Smooth muscle cell (in vitro differentiated cells): ENCODE data around the gene TFPT. TPM values are rescaled to one million over a fixed set of nuclear protein-coding genes. Genes with fewer than 3 reads are reported as not detected.

Experiments used
- DNase-seq: peaks from one replicate; lab custom pipeline; 2025; ENCODE audit not compliant: unreplicated experiment; lab: John Stamatoyannopoulos, UW
- H2AFZ ChIP-seq: fragments of 200-600 bp; sonication (generic); 2 replicates; pipeline ENCODE4 v1.6.0; 2016; ENCODE audit warnings: antibody characterized with exemption, low read depth, mild to moderate bottlenecking
- H3F3A ChIP-seq: fragments of 200-600 bp; sonication (generic); 2 replicates; pipeline ENCODE4 v1.6.0; 2017; ENCODE audit warnings: antibody characterized with exemption, low read depth
- H3K27ac ChIP-seq: fragments of 200-600 bp; sonication (generic); 2 replicates; pipeline ENCODE4 v1.5.1; 2016; ENCODE audit warnings: low read depth, mild to moderate bottlenecking
- H3K27me3 ChIP-seq: fragments of 200-600 bp; sonication (generic); 2 replicates; pipeline ENCODE4 v1.6.1; 2016; ENCODE audit warnings: low read depth, mild to moderate bottlenecking
- H3K36me3 ChIP-seq: fragments of 200-600 bp; sonication (generic); 2 replicates; pipeline ENCODE4 v1.5.1; 2016; ENCODE audit warnings: low read depth
- H3K4me1 ChIP-seq: fragments of 200-600 bp; sonication (generic); 2 replicates; pipeline ENCODE4 v1.5.1; 2016; ENCODE audit warnings: low read depth
- H3K4me2 ChIP-seq: fragments of 200-600 bp; sonication (generic); 2 replicates; pipeline ENCODE4 v1.6.0; 2016; ENCODE audit warnings: mild to moderate bottlenecking
- H3K4me3 ChIP-seq: fragments of 200-600 bp; sonication (generic); 2 replicates; pipeline ENCODE4 v1.5.1; 2016; ENCODE audit warnings: mild to moderate bottlenecking
- H3K79me2 ChIP-seq: fragments of 200-600 bp; sonication (generic); 2 replicates; pipeline ENCODE4 v1.6.0; 2016; ENCODE audit warnings: low read depth, mild to moderate bottlenecking
- H3K9ac ChIP-seq: fragments of 200-600 bp; sonication (generic); 2 replicates; pipeline ENCODE4 v1.6.0; 2016; ENCODE audit warnings: low read depth
- H3K9me3 ChIP-seq: fragments of 200-600 bp; sonication (generic); replicated peaks from 2 replicates; pipeline ENCODE4 v1.5.1; 2016; ENCODE audit warnings: low read depth
- H4K20me1 ChIP-seq: fragments of 200-600 bp; sonication (generic); 2 replicates; pipeline ENCODE4 v1.6.0; 2016; ENCODE audit warnings: low read depth
- WGBS: methylation state at CpG from one replicate; pipeline ENCODE4 v1.1.7; 2016; ENCODE audit warnings: low lambda C conversion rate; 5-methylcytosine and 5-hydroxymethylcytosine counted together
- polyA plus RNA-seq: library from polyadenylated mRNA; unstranded; fragments of >200 nt; fragmentation: Nextera tagmentation; extraction: Ambion mirVana; gene quantifications from 2 replicates; pipeline ENCODE4 v1.2.1, GENCODE V29; 2016
- total RNA-seq: library from RNA; depleted of rRNA; stranded (reverse); fragments of >200 nt; gene quantifications from 2 replicates; pipeline ENCODE4 v1.2.3, GENCODE V29; 2014
- TF ChIP-seq, protein P1 (sequence below): fragments of 200-600 bp; sonication (generic); IDR thresholded peaks from 2 replicates; pipeline ENCODE4 v1.5.1; 2017; ENCODE audit warnings: borderline replicate concordance, mild to moderate bottlenecking, antibody characterized with exemption; ENCODE audit not compliant: insufficient read depth, poor library complexity, severe bottlenecking

Gene TFPT
- total and polyA plus RNA-seq, 2 experiments from 2014 or later: 17.1 to 56.0 TPM

DNA sequence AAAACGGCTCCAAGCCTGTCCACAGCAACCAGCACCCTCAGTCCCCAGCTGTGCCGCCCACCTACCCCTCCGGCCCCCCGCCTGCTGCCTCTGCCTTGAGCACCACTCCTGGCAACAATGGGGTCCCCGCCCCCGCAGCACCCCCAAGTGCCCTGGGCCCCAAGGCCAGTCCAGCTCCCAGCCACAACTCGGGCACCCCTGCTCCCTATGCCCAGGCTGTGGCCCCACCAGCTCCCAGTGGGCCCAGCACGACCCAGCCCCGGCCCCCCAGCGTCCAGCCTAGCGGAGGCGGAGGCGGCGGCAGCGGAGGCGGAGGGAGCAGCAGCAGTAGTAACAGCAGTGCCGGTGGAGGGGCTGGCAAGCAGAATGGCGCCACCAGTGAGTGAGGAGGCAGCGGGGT, 32.7 kb upstream of the TFPT start:
- TF ChIP-seq, protein P1, sequence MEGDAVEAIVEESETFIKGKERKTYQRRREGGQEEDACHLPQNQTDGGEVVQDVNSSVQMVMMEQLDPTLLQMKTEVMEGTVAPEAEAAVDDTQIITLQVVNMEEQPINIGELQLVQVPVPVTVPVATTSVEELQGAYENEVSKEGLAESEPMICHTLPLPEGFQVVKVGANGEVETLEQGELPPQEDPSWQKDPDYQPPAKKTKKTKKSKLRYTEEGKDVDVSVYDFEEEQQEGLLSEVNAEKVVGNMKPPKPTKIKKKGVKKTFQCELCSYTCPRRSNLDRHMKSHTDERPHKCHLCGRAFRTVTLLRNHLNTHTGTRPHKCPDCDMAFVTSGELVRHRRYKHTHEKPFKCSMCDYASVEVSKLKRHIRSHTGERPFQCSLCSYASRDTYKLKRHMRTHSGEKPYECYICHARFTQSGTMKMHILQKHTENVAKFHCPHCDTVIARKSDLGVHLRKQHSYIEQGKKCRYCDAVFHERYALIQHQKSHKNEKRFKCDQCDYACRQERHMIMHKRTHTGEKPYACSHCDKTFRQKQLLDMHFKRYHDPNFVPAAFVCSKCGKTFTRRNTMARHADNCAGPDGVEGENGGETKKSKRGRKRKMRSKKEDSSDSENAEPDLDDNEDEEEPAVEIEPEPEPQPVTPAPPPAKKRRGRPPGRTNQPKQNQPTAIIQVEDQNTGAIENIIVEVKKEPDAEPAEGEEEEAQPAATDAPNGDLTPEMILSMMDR: no peak
- H3K4me1 ChIP-seq: no peaks in the 10 kb centered on the region
- no peak overlapping the region for H2AFZ ChIP-seq
- no peak overlapping the region for H3K4me3 ChIP-seq
- H3K9ac ChIP-seq: no peak overlapping the region
- H3K79me2 ChIP-seq: no peaks in the 10 kb centered on the region
- no peak overlapping the region for H3K4me2 ChIP-seq
- no peak for DNase-seq
- H3F3A ChIP-seq: no peaks in the 10 kb centered on the region
- 91% methylated on average over 6 of the region's 19 CpGs for WGBS
- H3K27ac ChIP-seq: no peak overlapping the region
- H3K36me3 ChIP-seq: no peaks in the 10 kb centered on the region
- H3K9me3 ChIP-seq: no peaks in the 10 kb centered on the region
- H4K20me1 ChIP-seq: peaks cover 13% of the 10 kb centered on the region
- no peaks in the 10 kb centered on the region for H3K27me3 ChIP-seq

DNA sequence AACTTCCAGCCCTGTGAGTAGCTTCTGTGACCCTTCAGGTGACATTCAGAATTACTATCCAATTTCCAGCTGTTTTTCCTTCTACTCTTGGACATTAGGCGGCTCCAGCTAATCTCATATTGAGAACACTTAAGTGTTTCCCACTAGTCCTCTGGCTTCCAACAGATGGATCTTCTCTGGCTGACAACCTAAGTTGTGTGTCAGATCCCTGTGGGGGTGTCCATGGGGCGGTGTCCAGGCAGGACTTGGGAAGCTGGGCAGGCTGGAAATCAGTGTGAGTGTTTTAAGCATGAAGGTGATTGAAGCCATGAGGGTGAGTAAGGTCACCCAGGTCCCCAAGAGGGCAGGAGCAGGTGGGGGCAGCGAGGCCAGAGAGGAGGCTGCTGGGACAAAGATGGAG, 32.2 kb upstream of the TFPT start:
- Histone ChIP-seq H3K9me3 (no peaks in the 10 kb centered on the region), H3F3A (no peaks in the 10 kb centered on the region), H3K4me2 (no peak overlapping the region), H4K20me1 (peaks cover 17% of the 10 kb centered on the region), H3K79me2 (peaks cover under 1% of the 10 kb centered on the region), H2AFZ (no peak overlapping the region), H3K9ac (no peak overlapping the region), H3K36me3 (no peaks in the 10 kb centered on the region), H3K4me1 (no peaks in the 10 kb centered on the region), H3K27me3 (no peaks in the 10 kb centered on the region), H3K4me3 (no peak overlapping the region), H3K27ac (no peak overlapping the region)
- DNase-seq: no peak
- WGBS: 65% methylated on average over 3 of the region's 3 CpGs
- TF ChIP-seq, protein P1: no peak

DNA sequence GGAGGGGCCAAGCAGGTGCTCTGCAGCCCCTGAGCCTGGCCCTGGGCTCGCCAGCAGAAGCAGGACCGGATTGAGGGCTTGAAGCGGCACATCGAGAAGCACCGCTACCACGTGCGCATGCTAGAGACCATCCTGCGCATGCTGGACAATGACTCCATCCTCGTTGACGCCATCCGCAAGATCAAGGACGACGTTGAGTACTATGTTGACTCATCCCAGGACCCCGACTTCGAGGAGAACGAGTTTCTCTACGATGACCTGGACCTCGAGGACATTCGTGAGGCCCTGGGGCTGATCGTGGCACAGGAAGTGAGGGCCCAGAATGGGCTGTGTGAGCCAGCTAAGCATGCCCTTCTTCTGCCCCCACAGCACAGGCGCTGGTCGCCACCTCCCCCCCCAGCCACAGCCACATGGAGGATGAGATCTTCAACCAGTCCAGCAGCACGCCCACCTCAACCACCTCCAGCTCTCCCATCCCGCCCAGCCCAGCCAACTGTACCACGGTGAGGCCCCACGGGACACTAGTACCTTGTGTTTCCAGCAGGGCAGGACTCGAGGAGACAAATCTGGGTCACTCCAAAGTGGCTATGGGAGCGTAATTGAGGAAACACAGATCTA, 30.2 kb upstream of the TFPT start:
- no peaks in the 10 kb centered on the region for H3K4me1 ChIP-seq
- H3K27ac ChIP-seq: no peak overlapping the region
- H3K4me2 ChIP-seq: no peak overlapping the region
- no peaks in the 10 kb centered on the region for H3K27me3 ChIP-seq
- DNase-seq: no peak
- H3K36me3 ChIP-seq: no peaks in the 10 kb centered on the region
- H3F3A ChIP-seq: no peaks in the 10 kb centered on the region
- no peaks in the 10 kb centered on the region for H3K9me3 ChIP-seq
- H3K4me3 ChIP-seq: no peak overlapping the region
- peaks cover 18% of the 10 kb centered on the region for H3K79me2 ChIP-seq
- peaks cover 37% of the 10 kb centered on the region for H4K20me1 ChIP-seq
- TF ChIP-seq, protein P1: no peak
- no peak overlapping the region for H3K9ac ChIP-seq
- H2AFZ ChIP-seq: no peak overlapping the region
- WGBS: 98% methylated on average over 28 of the region's 28 CpGs

DNA sequence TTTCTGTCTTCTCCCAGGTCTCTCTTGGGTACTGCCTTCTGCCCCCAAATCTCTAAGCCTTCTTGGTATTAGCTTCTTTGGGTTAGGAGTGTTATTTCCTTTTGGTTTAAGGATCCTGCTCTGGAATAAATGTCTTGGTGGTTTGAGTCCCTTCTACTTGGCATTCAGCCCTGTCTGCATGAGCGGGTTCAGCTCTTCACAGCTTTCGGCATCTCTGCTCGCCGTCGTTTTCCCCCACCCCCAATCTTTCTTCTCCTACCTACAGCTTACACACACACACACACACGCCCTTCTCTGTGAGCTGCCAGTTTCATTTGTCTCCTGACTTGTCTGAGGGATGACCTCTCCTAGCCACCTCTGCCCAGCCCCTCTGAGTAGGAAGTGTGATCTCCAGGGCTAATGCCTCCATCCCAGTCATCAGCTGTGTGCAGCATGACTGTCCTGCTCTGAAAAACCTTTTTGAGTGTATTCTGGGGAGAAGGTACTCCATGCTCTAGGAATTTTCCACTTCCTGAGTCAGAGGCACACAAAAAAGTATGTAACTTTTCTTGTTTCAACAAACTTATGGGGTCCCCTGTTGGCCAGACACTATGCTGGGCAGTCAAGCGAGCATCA, 26.8 kb upstream of the TFPT start:
- no peaks in the 10 kb centered on the region for H3K36me3 ChIP-seq
- H3K4me1 ChIP-seq: peaks cover 12% of the 10 kb centered on the region
- TF ChIP-seq, protein P1: no peak
- no peaks in the 10 kb centered on the region for H3F3A ChIP-seq
- H3K4me2 ChIP-seq: no peak overlapping the region
- H3K9ac ChIP-seq: no peak overlapping the region
- peaks cover 64% of the 10 kb centered on the region for H4K20me1 ChIP-seq
- peaks cover 49% of the 10 kb centered on the region for H3K79me2 ChIP-seq
- no peak overlapping the region for H3K4me3 ChIP-seq
- no peaks in the 10 kb centered on the region for H3K27me3 ChIP-seq
- no peak overlapping the region for H3K27ac ChIP-seq
- no peak overlapping the region for H2AFZ ChIP-seq
- no peak for DNase-seq
- no peaks in the 10 kb centered on the region for H3K9me3 ChIP-seq
- WGBS: 94% methylated on average over 7 of the region's 7 CpGs
